PC-9 (cell line): ENCODE measurements around the gene PGRMC2. TPM values are rescaled to one million over a fixed set of nuclear protein-coding genes. Genes with fewer than 3 reads are reported as not detected.

Source experiments
- BruUV-seq: library from RNA; stranded (reverse); fragments of 400-500 nt; replicated peaks from 2 replicates; lab custom pipeline; 2021; lab: Mats Ljungman, UMichigan
- CTCF ChIA-PET: fragments of 300-600 bp; sonication (Branson Sonifier 250); formaldehyde crosslinking; loops from one replicate; lab custom pipeline; 2022; ENCODE audit warnings: antibody characterized with exemption; lab: Charles Lee
- POLR2A ChIA-PET: fragments of 300-600 bp; sonication (Branson Sonifier 250); formaldehyde crosslinking; loops from one replicate; lab custom pipeline; 2022; ENCODE audit warnings: antibody characterized with exemption; ENCODE audit not compliant: unreplicated experiment; lab: Charles Lee
- DNase-seq, 2 experiments: peaks; one replicate each; pipeline versions ENCODE4 v3.0.0 to v3.0.0-alpha.2; 2015 to 2022; ENCODE audit warnings: mixed read lengths in 1 of 2
- H2AFZ ChIP-seq: fragments of 200-600 bp; sonication (generic); 2 replicates; pipeline ENCODE4 v1.8.1; 2017; ENCODE audit warnings: antibody characterized with exemption
- H3F3A ChIP-seq: fragments of 200-600 bp; sonication (generic); 2 replicates; pipeline ENCODE4 v1.8.1; 2017; ENCODE audit warnings: antibody characterized with exemption, mild to moderate bottlenecking, low read depth; ENCODE audit not compliant: insufficient read depth
- H3K27ac ChIP-seq: fragments of 200-600 bp; sonication (generic); 2 replicates; pipeline ENCODE4 v1.6.1; 2016; ENCODE audit warnings: mixed run types
- H3K27me3 ChIP-seq: fragments of 200-600 bp; sonication (generic); 2 replicates; pipeline ENCODE4 v1.6.1; 2016; ENCODE audit warnings: low read depth, mixed run types; ENCODE audit not compliant: insufficient read depth
- H3K36me3 ChIP-seq: fragments of 200-600 bp; sonication (generic); 2 replicates; pipeline ENCODE4 v1.6.1; 2016; ENCODE audit warnings: low read depth, mixed run types
- H3K4me1 ChIP-seq: fragments of 200-600 bp; sonication (generic); replicated peaks from 2 replicates; pipeline ENCODE4 v1.6.1; 2016; ENCODE audit warnings: mixed run types; ENCODE audit not compliant: insufficient read depth
- H3K4me2 ChIP-seq: fragments of 200-600 bp; sonication (generic); 2 replicates; pipeline ENCODE4 v1.6.1; 2017; ENCODE audit warnings: mixed run types
- H3K4me3 ChIP-seq: fragments of 200-600 bp; sonication (generic); 2 replicates; pipeline ENCODE4 v1.6.1; 2016; ENCODE audit warnings: mixed run types
- H3K79me2 ChIP-seq: fragments of 200-600 bp; sonication (generic); 2 replicates; pipeline ENCODE4 v1.6.1; 2017; ENCODE audit warnings: low read depth, mixed run types
- H3K9me2 ChIP-seq: fragments of 200-600 bp; sonication (generic); 2 replicates; pipeline ENCODE4 v1.8.1; 2017; ENCODE audit warnings: mild to moderate bottlenecking; ENCODE audit not compliant: insufficient read depth
- H3K9me3 ChIP-seq: fragments of 200-600 bp; sonication (generic); 2 replicates; pipeline ENCODE4 v1.8.1; 2016; ENCODE audit warnings: low read depth; ENCODE audit not compliant: insufficient read depth
- H4K20me1 ChIP-seq: fragments of 200-600 bp; sonication (generic); 2 replicates; pipeline ENCODE4 v1.8.1; 2017; ENCODE audit not compliant: insufficient read depth
- CTCF ChIP-seq: fragments of 200-600 bp; sonication (generic); conservative IDR thresholded peaks from 2 replicates; pipeline ENCODE4 v1.6.1; 2017; ENCODE audit warnings: mixed run types, antibody characterized with exemption, mild to moderate bottlenecking, moderate library complexity
- EZH2 ChIP-seq: fragments of 200-600 bp; sonication (generic); IDR thresholded peaks from 2 replicates; pipeline ENCODE4 v1.8.0; 2017; ENCODE audit warnings: antibody characterized with exemption, low read depth
- intact Hi-C: fragments of 100-400 bp; cut with micrococcal nuclease; formaldehyde crosslinking; loops from one replicate; pipeline ENCODE4 v1.10.0; 2022; ENCODE audit not compliant: unreplicated experiment
- total RNA-seq: library from RNA; stranded (reverse); gene quantifications from 2 replicates; pipeline ENCODE4 v1.2.3, GENCODE V29; 2021

The PGRMC2 gene
- total RNA-seq, 1 experiment from 2014 or later: 105 TPM

DNA sequence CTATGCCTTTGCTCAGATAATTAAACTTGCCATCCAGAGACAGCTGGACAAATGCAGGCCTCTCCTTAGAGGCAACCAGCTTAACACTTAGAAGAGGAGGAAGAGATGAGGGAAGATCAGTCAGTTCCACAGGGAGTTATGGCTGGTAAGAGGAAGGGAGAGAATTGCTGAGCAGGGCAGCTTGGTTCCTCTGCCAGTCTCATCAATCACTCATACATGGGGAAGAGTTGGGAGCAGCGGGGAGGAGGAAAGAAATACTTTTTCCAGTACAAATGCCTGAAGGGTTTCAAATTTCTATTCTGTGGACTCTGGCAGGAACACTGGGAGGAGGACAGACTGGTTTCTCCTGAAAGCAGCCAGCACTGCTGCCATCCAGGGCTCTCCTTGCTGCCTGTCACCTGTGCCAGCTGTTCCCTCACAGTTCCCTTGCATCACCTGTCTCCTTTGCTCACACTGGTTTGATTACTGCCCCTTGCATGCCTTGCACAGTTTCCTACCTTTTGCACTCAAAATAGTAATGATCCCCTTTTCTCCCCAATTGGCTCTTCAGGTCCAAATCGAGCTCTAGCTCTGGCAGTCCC is 59.5 kb downstream of the PGRMC2 start:
- Histone ChIP-seq H3K27ac (peak overlapping the region; percentile 51), H3K9me3 (no peaks in the 10 kb centered on the region), H3K9me2 (no peaks in the 10 kb centered on the region; the same call in 1 of the 2 replicates), H3K4me3 (no peak overlapping the region), H3K27me3 (no peaks in the 10 kb centered on the region), H3K4me1 (peaks cover 17% of the 10 kb centered on the region), H2AFZ (no peak overlapping the region), H3K36me3 (no peaks in the 10 kb centered on the region), H3K79me2 (no peaks in the 10 kb centered on the region), H3K4me2 (peak overlapping the region; percentile 46), H4K20me1 (no peaks in the 10 kb centered on the region), H3F3A (peaks cover 8% of the 10 kb centered on the region; the same call in 1 of the 2 replicates)
- ChIA-PET POLR2A (interaction anchor here (0.5 kb wide), 1 partner anchor 22 kb away, joined by 4 read pairs; no protein-coding TSS in a partner anchor), CTCF (no interaction called here)
- BruUV-seq: no TSS peak
- no peak for TF ChIP-seq EZH2
- no peak for TF ChIP-seq CTCF
- DNase-seq: peak; percentile 73 to 76
- intact Hi-C loops: loop anchor here (1.0 to 5.0 kb wide), 6 partner anchors 13 to 299 kb away; partner anchors contain the start of genes LARP1B and PGRMC2

DNA sequence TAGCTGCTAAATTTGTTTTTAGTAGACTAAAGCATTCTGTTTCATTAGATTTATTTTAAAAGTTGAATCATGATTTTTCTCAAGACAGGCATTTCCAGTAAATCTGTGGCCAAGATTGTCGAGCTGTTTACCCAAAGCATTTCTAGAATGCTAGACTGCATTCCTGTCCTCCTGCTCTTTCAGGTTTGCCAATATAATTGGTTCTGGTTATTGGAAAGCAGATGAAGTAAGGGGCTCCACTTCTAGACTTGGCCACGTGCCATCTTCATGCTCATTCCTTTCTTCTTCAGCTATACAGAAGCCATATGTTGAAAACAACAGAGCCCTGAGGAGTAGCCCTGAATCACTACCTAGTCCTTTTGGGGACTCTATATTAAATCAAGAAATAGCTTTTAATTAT is 62.5 kb downstream of the PGRMC2 start:
- TF ChIP-seq CTCF: no peak
- TF ChIP-seq EZH2: no peak
- H4K20me1 ChIP-seq: no peaks in the 10 kb centered on the region
- no peaks in the 10 kb centered on the region for H3K27me3 ChIP-seq
- no peak overlapping the region for H3K4me2 ChIP-seq
- BruUV-seq: no TSS peak
- H3K36me3 ChIP-seq: no peaks in the 10 kb centered on the region
- peaks cover 17% of the 10 kb centered on the region for H3K4me1 ChIP-seq
- ChIA-PET POLR2A (interaction anchor here (0.6 kb wide), 1 partner anchor 96 kb away, joined by 8 read pairs; no protein-coding TSS in a partner anchor), CTCF (interaction anchor here (0.5 kb wide), 1 partner anchor 637 kb away, joined by 3 read pairs; no protein-coding TSS in a partner anchor)
- peak in 1 of 2 experiments; percentile 18 for DNase-seq
- H3F3A ChIP-seq: peaks cover 8% of the 10 kb centered on the region; the same call in 1 of the 2 replicates
- H3K4me3 ChIP-seq: no peak overlapping the region
- no peak overlapping the region for H2AFZ ChIP-seq
- H3K9me2 ChIP-seq: no peaks in the 10 kb centered on the region; the same call in 1 of the 2 replicates
- intact Hi-C loops: loop anchor here (5.0 kb wide), 1 partner anchor 302 kb away; no protein-coding TSS in a partner anchor
- H3K79me2 ChIP-seq: no peaks in the 10 kb centered on the region
- no peak overlapping the region for H3K27ac ChIP-seq
- H3K9me3 ChIP-seq: no peaks in the 10 kb centered on the region

DNA sequence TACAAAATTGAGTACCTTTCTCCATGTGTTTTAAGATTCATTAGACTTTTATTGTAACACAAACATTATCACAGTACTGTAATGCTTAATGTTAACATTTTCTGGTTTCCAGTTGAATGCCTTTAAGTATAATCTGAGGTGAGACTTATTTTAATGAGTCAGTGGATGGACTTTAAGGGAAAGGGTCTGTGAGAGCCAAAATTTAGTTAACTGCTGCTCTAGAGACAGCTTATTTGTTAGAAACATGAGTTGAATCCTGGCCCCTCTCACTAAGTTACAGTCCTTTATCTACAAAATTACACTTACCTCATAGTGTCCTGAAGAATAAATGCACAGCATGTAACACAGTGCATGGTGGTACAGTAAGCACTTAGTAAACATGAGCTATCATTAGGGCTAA is 66.0 kb downstream of the PGRMC2 start:
- H3K27ac ChIP-seq: no peak overlapping the region
- ChIA-PET POLR2A (interaction anchor here (1.0 kb wide), 1 partner anchor 67 kb away, joined by 4 read pairs; no protein-coding TSS in a partner anchor), CTCF (no interaction called here)
- no peak overlapping the region for H3K4me3 ChIP-seq
- no peaks in the 10 kb centered on the region for H4K20me1 ChIP-seq
- H3K9me3 ChIP-seq: no peaks in the 10 kb centered on the region
- DNase-seq: no peak
- H3K79me2 ChIP-seq: no peaks in the 10 kb centered on the region
- no TSS peak for BruUV-seq
- no peak overlapping the region for H3K4me2 ChIP-seq
- no peak overlapping the region for H2AFZ ChIP-seq
- intact Hi-C loops: loop anchor here (2.0 to 5.0 kb wide), 2 partner anchors 207 to 484 kb away; no protein-coding TSS in a partner anchor
- H3K27me3 ChIP-seq: no peaks in the 10 kb centered on the region
- H3K4me1 ChIP-seq: no peaks in the 10 kb centered on the region
- TF ChIP-seq CTCF (no peak), EZH2 (no peak)
- H3F3A ChIP-seq: no peaks in the 10 kb centered on the region
- H3K36me3 ChIP-seq: no peaks in the 10 kb centered on the region
- no peaks in the 10 kb centered on the region; the same call in 1 of the 2 replicates for H3K9me2 ChIP-seq
